HG03139 (cell line): ENCODE data around the gene ADRM1.
A peak's percentile ranks its signal among the peaks of the same experiment; 100 is the strongest.

Source experiments
- ATAC-seq: cut with Tn5 transposase; IDR thresholded peaks from one replicate; pipeline ENCODE4 v1.9.1; 2021; ENCODE audit not compliant: unreplicated experiment

Gene ADRM1

GRCh38 chr20:62296724-62297448, 5.9 kb upstream of the ADRM1 start:
- no peak for ATAC-seq

- ATAC-seq: no peak
Observed at GRCh38 chr20:62297449-62298227, 5.2 kb upstream of the ADRM1 start.

GRCh38 chr20:62298577-62299249, 4.1 kb upstream of the ADRM1 start:
- no peak for ATAC-seq

- no peak for ATAC-seq
Observed at GRCh38 chr20:62299666-62300236, 3.0 kb upstream of the ADRM1 start.

- ATAC-seq: no peak
Observed at GRCh38 chr20:62300319-62300718, 2.5 kb upstream of the ADRM1 start.

GRCh38 chr20:62301111-62301668, 1.6 kb upstream of the ADRM1 start:
- ATAC-seq: no peak

GRCh38 chr20:62301773-62302340, 940 bp upstream of the ADRM1 start:
- peak; percentile 42 for ATAC-seq

- no peak for ATAC-seq
Observed at GRCh38 chr20:62303062-62303339, 204 bp downstream of the ADRM1 start.

- ATAC-seq: peak; percentile 5
Observed at GRCh38 chr20:62303340-62304226, 786 bp downstream of the ADRM1 start.

GRCh38 chr20:62304331-62305148, 1.7 kb downstream of the ADRM1 start:
- no peak for ATAC-seq

GRCh38 chr20:62305149-62305764, 2.5 kb downstream of the ADRM1 start:
- ATAC-seq: no peak

GRCh38 chr20:62305765-62306413, 3.1 kb downstream of the ADRM1 start:
- ATAC-seq: no peak

- ATAC-seq: no peak
Observed at GRCh38 chr20:62306414-62307187, 3.8 kb downstream of the ADRM1 start.

GRCh38 chr20:62307226-62308101, 4.7 kb downstream of the ADRM1 start:
- ATAC-seq: no peak

- ATAC-seq: no peak
Observed at GRCh38 chr20:62308102-62308822, 5.5 kb downstream of the ADRM1 start.
